Vagina (tissue), 2 donors: ENCODE data around the gene ENKD1. TPM values are rescaled to one million over a fixed set of nuclear protein-coding genes. Genes with fewer than 3 reads are reported as not detected.

Source experiments
- DNase-seq, 2 donors: peaks; one replicate each; pipeline ENCODE4 v3.0.0-alpha.2; 2017; ENCODE audit errors: extremely low spot score in 2 of 2
- H3K27ac ChIP-seq: fragments of 200-600 bp; sonication (generic); one replicate; pipeline ENCODE4 v1.5.1; 2019
- H3K27me3 ChIP-seq: fragments of 200-600 bp; sonication (generic); one replicate; pipeline ENCODE4 v1.5.1; 2019
- H3K36me3 ChIP-seq, 2 donors: fragments of 200-600 bp; sonication (generic); one replicate each; pipeline ENCODE4 v1.5.1; 2017 to 2019
- H3K4me1 ChIP-seq: fragments of 200-600 bp; sonication (generic); one replicate; pipeline ENCODE4 v1.5.1; 2019
- H3K4me3 ChIP-seq, 2 donors: fragments of 200-600 bp; sonication (generic); 1 replicate in 1 of 2; 2 replicates in 1 of 2; pipeline ENCODE4 v1.5.1; 2016 to 2019
- H3K9me3 ChIP-seq: fragments of 200-600 bp; sonication (generic); one replicate; pipeline ENCODE4 v1.5.1; 2019
- POLR2A ChIP-seq, 2 donors: fragments of 450-650 bp; IDR thresholded peaks; one replicate each; pipeline ENCODE4 v1.6.1; 2017; ENCODE audit warnings: antibody characterized with exemption in 2 of 2, mild to moderate bottlenecking in 2 of 2, moderate library complexity in 2 of 2
- POLR2AphosphoS5 ChIP-seq, 2 donors: sonication (generic); formaldehyde crosslinking; IDR thresholded peaks; one replicate each; pipeline ENCODE4 v1.9.0; 2017; ENCODE audit warnings: antibody characterized with exemption in 2 of 2, mild to moderate bottlenecking in 2 of 2, low read depth in 1 of 2; ENCODE audit not compliant: insufficient read depth in 1 of 2
- intact Hi-C: fragments of 100-400 bp; cut with DNase I; formaldehyde crosslinking; loops from one replicate; pipeline ENCODE4 v1.15.1; 2023
- total RNA-seq: library from RNA; depleted of rRNA; stranded (reverse); fragments of >200 nt; gene quantifications from one replicate; pipeline ENCODE4 v1.2.3, GENCODE V29; 2016
- TF ChIP-seq, protein P1 (sequence below), 3 experiments: fragments of 450-650 bp in 2 of 3; fragments of 200-600 bp in 1 of 3; sonication (generic) in 1 of 3; IDR thresholded peaks; one replicate each; pipeline ENCODE4 v1.5.1; 2017 to 2019; ENCODE audit warnings: antibody characterized with exemption in 3 of 3, mild to moderate bottlenecking in 2 of 3, moderate library complexity in 2 of 3

Gene ENKD1
- total RNA-seq, 1 donor from 2014 or later: 14.7 TPM

- TF ChIP-seq, protein P1, sequence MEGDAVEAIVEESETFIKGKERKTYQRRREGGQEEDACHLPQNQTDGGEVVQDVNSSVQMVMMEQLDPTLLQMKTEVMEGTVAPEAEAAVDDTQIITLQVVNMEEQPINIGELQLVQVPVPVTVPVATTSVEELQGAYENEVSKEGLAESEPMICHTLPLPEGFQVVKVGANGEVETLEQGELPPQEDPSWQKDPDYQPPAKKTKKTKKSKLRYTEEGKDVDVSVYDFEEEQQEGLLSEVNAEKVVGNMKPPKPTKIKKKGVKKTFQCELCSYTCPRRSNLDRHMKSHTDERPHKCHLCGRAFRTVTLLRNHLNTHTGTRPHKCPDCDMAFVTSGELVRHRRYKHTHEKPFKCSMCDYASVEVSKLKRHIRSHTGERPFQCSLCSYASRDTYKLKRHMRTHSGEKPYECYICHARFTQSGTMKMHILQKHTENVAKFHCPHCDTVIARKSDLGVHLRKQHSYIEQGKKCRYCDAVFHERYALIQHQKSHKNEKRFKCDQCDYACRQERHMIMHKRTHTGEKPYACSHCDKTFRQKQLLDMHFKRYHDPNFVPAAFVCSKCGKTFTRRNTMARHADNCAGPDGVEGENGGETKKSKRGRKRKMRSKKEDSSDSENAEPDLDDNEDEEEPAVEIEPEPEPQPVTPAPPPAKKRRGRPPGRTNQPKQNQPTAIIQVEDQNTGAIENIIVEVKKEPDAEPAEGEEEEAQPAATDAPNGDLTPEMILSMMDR (IDR thresholded peaks at IDR 0.05): no peak
- TF ChIP-seq POLR2AphosphoS5 (IDR thresholded peaks at IDR 0.05; ENCODE audit: insufficient read depth in 1 of 2, low read depth in 1 of 2) (no peak), POLR2A (IDR thresholded peaks at IDR 0.05) (no peak)
- H3K27ac ChIP-seq: no peak overlapping the region
- H3K9me3 ChIP-seq: no peaks in the 10 kb centered on the region
- no peak for DNase-seq
- no peaks in the 10 kb centered on the region for H3K27me3 ChIP-seq
- intact Hi-C loops: loop anchor here (2.0 kb wide), 1 partner anchor 148 kb away; no protein-coding TSS in a partner anchor
- no peak overlapping the region for H3K4me3 ChIP-seq
- peaks cover 47% of the 10 kb centered on the region for H3K4me1 ChIP-seq
- no peaks in the 10 kb centered on the region for H3K36me3 ChIP-seq
These were observed 2.1 kb upstream of the ENKD1 start for GRCh38 chr16:67668495-67669157.

DNA sequence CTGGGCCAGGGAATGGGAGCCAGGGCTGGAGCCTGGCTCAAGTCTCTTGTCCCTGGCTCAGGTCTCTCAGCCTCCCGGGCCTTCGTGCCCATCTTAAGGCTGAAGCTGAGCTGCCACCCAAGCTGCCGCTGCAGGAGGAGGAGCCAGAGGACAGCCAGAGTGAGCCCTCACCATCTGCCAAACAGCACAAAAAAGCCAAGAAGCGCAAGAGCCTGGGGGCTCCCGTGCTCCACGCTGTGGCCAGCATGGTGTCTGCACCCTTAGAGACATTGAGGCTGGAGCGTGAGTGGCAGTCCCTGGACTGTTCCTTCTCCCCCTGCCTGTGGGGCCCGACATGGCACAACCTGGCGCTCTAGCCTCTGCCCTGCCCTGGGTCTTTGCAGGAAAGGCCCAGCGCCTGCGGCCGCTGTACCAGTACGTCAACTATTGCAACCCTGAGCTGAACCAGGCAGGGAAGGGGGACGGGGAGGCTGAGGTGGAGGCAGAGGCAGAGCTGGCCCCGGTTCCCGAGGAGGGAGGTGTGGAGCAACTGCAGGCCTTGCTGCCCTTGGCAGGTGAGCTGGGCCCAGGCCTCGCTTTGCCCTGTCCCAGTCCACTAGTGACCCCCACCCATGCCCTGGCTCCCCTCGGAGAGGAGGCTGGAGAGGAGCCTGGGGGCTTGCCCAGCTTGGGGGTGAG lies 1.4 kb upstream of the ENKD1 start:
- intact Hi-C loops: loop anchor here (2.0 kb wide), 2 partner anchors 105 to 147 kb away; partner anchors contain the start of gene CTCF
- Histone ChIP-seq H3K4me1 (peaks cover 40% of the 10 kb centered on the region), H3K27ac (peak overlapping the region; percentile 90), H3K36me3 (no peaks in the 10 kb centered on the region), H3K4me3 (peak overlapping the region; percentile 67 to 78), H3K27me3 (no peaks in the 10 kb centered on the region), H3K9me3 (no peaks in the 10 kb centered on the region)
- DNase-seq: no peak
- peak; percentile 45 to 68 for TF ChIP-seq POLR2AphosphoS5 (IDR thresholded peaks at IDR 0.05; ENCODE audit: insufficient read depth in 1 of 2, low read depth in 1 of 2)
- TF ChIP-seq, protein P1 (IDR thresholded peaks at IDR 0.05): peak; percentile 32 to 86 (median 64)
- no peak for TF ChIP-seq POLR2A (IDR thresholded peaks at IDR 0.05)

DNA sequence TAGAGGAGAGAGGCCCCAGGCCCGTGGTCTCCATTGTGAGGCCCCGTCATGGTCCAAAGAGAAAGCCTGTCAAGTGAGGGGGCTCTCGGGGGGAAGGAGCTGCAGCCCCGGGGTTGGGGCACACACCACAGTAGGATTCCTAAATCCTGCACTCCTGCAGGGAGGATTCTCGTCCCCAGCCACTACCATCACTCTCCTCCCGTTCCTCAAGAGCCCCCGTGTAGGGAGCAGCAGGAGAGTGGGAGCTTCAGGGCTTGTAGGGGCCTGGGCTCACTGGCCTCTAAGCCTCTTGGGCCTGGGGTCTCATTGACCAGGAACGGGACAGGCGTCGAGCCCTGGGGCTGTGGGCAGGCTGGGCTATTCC lies 885 bp upstream of the ENKD1 start:
- Histone ChIP-seq H3K27me3 (no peaks in the 10 kb centered on the region), H3K27ac (peak overlapping the region; percentile 90), H3K4me1 (peaks cover 37% of the 10 kb centered on the region), H3K36me3 (no peaks in the 10 kb centered on the region), H3K9me3 (no peaks in the 10 kb centered on the region), H3K4me3 (peak overlapping the region; percentile 67 to 78)
- TF ChIP-seq, protein P1 (IDR thresholded peaks at IDR 0.05): no peak
- TF ChIP-seq POLR2AphosphoS5 (IDR thresholded peaks at IDR 0.05; ENCODE audit: insufficient read depth in 1 of 2, low read depth in 1 of 2): no peak
- TF ChIP-seq POLR2A (IDR thresholded peaks at IDR 0.05): no peak
- intact Hi-C loops: loop anchor here (2.0 kb wide), 1 partner anchor 105 kb away; the partner anchor contains the start of gene CTCF
- no peak for DNase-seq

GRCh38 chr16:67666032-67666551 lies 458 bp downstream of the ENKD1 start:
- TF ChIP-seq, protein P1 (IDR thresholded peaks at IDR 0.05): no peak
- TF ChIP-seq POLR2AphosphoS5 (IDR thresholded peaks at IDR 0.05; ENCODE audit: insufficient read depth in 1 of 2, low read depth in 1 of 2) (no peak), POLR2A (IDR thresholded peaks at IDR 0.05) (no peak)
- Histone ChIP-seq H3K36me3 (no peaks in the 10 kb centered on the region), H3K27ac (peak overlapping the region; percentile 90), H3K9me3 (no peaks in the 10 kb centered on the region), H3K4me3 (peak overlapping the region; percentile 67 to 78), H3K27me3 (no peaks in the 10 kb centered on the region), H3K4me1 (peaks cover 43% of the 10 kb centered on the region)
- intact Hi-C loops: loop anchor here (2.0 kb wide), 1 partner anchor 103 kb away; the partner anchor contains the start of gene CTCF
- no peak for DNase-seq
